BJ (cell line): Measurements from ENCODE around the gene PTPRK. TPM values are rescaled to one million over a fixed set of nuclear protein-coding genes. Genes with fewer than 3 reads are reported as not detected.

ENCODE experiments used
- CTCF ChIA-PET: fragments of 350-600 bp; formaldehyde crosslinking; extraction: SDS; loops from one replicate; lab custom pipeline; 2021; ENCODE audit warnings: antibody characterized with exemption, inconsistent platforms; lab: Yijun Ruan, JAX
- POLR2A ChIA-PET: fragments of 300-600 bp; sonication (Branson Sonifier 250); formaldehyde crosslinking; extraction: SDS; loops from one replicate; lab custom pipeline; 2021; ENCODE audit warnings: antibody characterized with exemption; lab: Charles Lee
- DNase-seq: peaks from one replicate; pipeline ENCODE4 v3.0.0-alpha.2; 2011; ENCODE audit warnings: low read depth
- H3K27me3 ChIP-seq: 2 replicates; pipeline ENCODE4 v1.6.0; 2011; ENCODE audit warnings: low read length; ENCODE audit not compliant: control insufficient read depth, insufficient read depth
- H3K36me3 ChIP-seq: 2 replicates; pipeline ENCODE4 v1.5.1; 2011; ENCODE audit warnings: low read length; ENCODE audit not compliant: control insufficient read depth, insufficient read depth
- H3K4me3 ChIP-seq: 2 replicates; pipeline ENCODE4 v1.5.1; 2011; ENCODE audit warnings: low read depth, mild to moderate bottlenecking, control low read depth, low read length
- polyA plus RNA-seq: library from polyadenylated mRNA; depleted of rRNA; stranded (reverse); fragments of >200 nt; gene quantifications from 2 replicates; pipeline ENCODE4 v1.2.3, GENCODE V29; 2011
- TF ChIP-seq, protein P1 (sequence below): IDR thresholded peaks from 2 replicates; pipeline ENCODE4 v1.5.1; 2011; ENCODE audit warnings: low read depth, mild to moderate bottlenecking, control low read depth, inconsistent platforms, low read length, moderate library complexity; ENCODE audit not compliant: insufficient read depth

PTPRK gene
- polyA plus RNA-seq, 1 experiment: 18.5 TPM

GRCh38 chr6:128225612-128226011 is 294.8 kb downstream of the PTPRK start:
- TF ChIP-seq, protein P1, sequence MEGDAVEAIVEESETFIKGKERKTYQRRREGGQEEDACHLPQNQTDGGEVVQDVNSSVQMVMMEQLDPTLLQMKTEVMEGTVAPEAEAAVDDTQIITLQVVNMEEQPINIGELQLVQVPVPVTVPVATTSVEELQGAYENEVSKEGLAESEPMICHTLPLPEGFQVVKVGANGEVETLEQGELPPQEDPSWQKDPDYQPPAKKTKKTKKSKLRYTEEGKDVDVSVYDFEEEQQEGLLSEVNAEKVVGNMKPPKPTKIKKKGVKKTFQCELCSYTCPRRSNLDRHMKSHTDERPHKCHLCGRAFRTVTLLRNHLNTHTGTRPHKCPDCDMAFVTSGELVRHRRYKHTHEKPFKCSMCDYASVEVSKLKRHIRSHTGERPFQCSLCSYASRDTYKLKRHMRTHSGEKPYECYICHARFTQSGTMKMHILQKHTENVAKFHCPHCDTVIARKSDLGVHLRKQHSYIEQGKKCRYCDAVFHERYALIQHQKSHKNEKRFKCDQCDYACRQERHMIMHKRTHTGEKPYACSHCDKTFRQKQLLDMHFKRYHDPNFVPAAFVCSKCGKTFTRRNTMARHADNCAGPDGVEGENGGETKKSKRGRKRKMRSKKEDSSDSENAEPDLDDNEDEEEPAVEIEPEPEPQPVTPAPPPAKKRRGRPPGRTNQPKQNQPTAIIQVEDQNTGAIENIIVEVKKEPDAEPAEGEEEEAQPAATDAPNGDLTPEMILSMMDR: no peak
- no peaks in the 10 kb centered on the region for H3K36me3 ChIP-seq
- DNase-seq: no peak
- CTCF ChIA-PET: no interaction called here
- H3K27me3 ChIP-seq: no peaks in the 10 kb centered on the region
- no peak overlapping the region for H3K4me3 ChIP-seq
- POLR2A ChIA-PET: no interaction called here

DNA sequence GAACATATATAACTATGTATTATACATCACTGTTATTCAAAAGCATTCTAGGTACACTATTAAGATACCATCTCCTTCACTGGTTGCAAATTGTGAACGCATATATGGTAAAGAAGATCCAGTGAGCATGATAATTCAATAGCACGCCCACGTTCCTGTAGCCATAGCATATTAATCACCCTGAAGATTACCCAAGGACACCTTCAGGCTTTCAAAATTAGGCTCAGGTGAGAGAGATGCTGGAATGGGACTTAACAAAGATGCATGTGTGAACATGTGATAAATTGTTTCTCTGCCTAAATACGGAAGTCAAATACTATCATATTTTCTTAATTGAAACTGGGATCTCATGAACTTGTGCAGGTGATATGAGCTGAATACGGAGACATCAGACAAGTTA is 303.5 kb downstream of the PTPRK start:
- Histone ChIP-seq H3K36me3 (no peaks in the 10 kb centered on the region), H3K4me3 (no peak overlapping the region), H3K27me3 (no peaks in the 10 kb centered on the region)
- no peak for DNase-seq
- ChIA-PET POLR2A (no interaction called here), CTCF (no interaction called here)
- TF ChIP-seq, protein P1: no peak

DNA sequence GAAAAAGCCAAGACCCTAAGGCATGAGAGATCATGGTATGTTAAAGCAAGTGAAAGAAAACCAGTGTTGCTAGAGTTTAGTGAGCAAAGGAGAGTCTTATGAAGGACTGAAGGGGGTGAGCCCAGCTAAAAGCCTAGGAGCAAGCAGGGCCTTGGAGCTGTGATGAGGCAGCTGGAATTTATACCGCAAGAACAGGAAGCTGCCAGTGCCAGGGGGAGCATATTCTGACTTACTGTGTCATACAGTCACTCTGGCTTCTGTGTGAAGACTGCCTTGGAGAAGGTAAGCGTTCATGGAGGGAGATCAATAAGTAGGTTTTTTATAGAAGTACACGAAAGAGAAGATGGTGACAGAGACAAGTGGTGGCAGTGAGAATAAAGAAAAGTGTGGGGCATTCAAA is 310.6 kb downstream of the PTPRK start:
- Histone ChIP-seq H3K36me3 (no peaks in the 10 kb centered on the region), H3K4me3 (no peak overlapping the region), H3K27me3 (no peaks in the 10 kb centered on the region)
- DNase-seq: peak; percentile 9
- ChIA-PET CTCF (no interaction called here), POLR2A (no interaction called here)
- TF ChIP-seq, protein P1: no peak

DNA sequence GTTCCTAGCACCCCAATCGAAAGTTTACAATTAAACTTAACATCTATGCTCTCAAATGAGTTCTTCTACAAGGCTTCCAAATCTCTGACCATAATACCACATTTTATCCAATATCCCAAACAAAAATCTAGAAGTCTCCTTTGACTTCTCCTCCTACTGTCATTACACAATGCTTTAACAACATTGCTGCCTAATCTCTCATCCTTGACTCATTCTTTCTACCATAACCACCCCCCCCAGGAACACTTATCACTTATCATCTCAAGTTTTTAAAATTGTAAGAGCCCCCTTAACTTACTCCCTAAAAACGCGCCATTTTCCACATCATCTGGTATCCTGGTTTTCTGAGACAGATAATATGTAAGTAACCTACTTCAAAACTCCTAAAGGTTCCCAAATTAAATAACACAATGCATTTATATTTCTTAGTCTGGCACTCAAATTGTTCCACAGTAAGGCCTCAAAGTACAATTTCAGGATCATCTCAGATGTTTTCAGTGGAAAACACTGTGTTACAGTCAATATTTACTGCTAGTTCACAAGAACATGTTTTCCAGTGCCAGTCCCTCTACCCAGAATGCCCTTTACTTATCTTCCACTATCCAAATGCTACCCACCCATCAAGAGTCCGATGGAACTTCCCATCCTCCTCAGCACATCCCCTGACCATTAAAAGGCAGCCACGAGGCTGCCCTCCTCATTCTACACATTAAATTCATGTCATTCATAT is 311.4 kb downstream of the PTPRK start:
- CTCF ChIA-PET: no interaction called here
- POLR2A ChIA-PET: no interaction called here
- Histone ChIP-seq H3K4me3 (no peak overlapping the region), H3K36me3 (no peaks in the 10 kb centered on the region), H3K27me3 (no peaks in the 10 kb centered on the region)
- peak; percentile 13 for DNase-seq
- TF ChIP-seq, protein P1: no peak

- H3K4me3 ChIP-seq: no peak overlapping the region
These were observed 312.3 kb downstream of the PTPRK start for GRCh38 chr6:128208078-128208477.

More at GRCh38 chr6:128208078-128208477, 312.3 kb downstream of the PTPRK start:
- Histone ChIP-seq H3K36me3 (no peaks in the 10 kb centered on the region), H3K27me3 (no peaks in the 10 kb centered on the region)
- POLR2A ChIA-PET: no interaction called here
- DNase-seq: peak; percentile 7
- CTCF ChIA-PET: no interaction called here
- TF ChIP-seq, protein P1: no peak
